DMS153 (cell line): Measurements from ENCODE around the gene XK.
A peak's percentile ranks its signal among the peaks of the same experiment; 100 is the strongest.

Experiments used
- DNase-seq: peaks from one replicate; lab custom pipeline; 2025; lab: John Stamatoyannopoulos, UW

XK gene

DNA sequence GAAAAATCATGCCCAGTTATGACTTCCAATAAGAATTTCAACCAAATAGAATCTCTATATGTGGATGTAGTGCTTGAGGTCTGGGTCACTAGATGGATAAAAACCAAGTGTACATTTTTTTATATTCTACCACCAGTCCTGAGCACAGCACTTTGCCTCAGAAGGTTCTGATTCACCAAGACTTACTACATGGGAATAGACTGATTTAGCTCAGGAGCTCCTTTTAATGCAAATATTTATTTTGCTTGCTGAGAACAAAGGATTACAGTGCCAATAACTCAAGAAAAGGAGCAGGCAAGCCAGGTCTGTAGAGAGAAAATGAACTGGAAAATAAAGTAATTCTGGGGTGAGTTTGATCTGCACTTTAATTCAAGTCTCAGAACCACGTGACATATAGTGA is 6.4 kb upstream of the XK start:
- DNase-seq: no peak

- DNase-seq: no peak
These were observed 5.7 kb upstream of the XK start for GRCh38 chrX:37679888-37680287.

DNA sequence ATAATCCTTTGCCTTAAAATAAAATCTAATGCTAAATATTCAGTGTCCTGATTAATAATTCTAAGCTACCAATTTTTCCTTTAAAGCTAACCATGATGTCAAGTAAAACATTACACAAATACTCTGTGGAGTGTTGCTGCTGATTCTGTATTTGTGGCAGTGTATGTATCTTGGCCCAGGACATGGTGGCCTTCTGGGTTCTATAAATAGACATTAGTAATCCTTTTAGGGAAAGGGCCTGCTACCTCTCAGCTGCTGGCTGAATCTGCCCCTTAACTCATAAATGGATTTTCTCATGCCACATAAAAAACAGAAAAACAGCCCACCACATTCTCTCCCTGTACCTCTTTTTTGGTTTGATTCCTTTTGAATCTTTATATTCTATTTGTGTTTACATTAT is 1.2 kb upstream of the XK start:
- DNase-seq: no peak

- DNase-seq: no peak
These were observed 618 bp upstream of the XK start for GRCh38 chrX:37684973-37685372.

GRCh38 chrX:37686369-37686995 is 891 bp downstream of the XK start:
- no peak for DNase-seq

DNA sequence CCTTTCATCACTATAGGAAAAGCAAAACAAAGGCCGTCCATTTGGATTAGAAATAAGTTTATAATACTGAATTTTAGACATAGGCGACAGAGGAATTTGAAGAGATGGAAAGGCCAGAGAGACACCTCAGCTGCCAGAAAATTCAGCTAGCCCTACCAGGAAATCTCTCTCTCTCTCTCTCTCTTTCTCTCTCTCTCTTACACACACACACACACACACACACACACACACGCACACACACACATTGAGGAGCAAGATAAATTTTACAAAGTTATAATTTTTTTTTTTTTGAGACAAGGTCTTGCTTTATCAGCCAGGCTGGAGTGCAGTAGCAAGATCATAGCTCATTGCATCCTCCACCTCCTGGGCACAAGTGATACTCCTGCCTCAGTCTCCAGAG is 1.4 kb downstream of the XK start:
- DNase-seq: no peak

GRCh38 chrX:37690119-37690518 is 4.5 kb downstream of the XK start:
- DNase-seq: no peak

GRCh38 chrX:37692918-37693317 is 7.3 kb downstream of the XK start:
- DNase-seq: no peak

- DNase-seq: peak; percentile 46
These were observed 11.7 kb downstream of the XK start for GRCh38 chrX:37697169-37697760.

DNA sequence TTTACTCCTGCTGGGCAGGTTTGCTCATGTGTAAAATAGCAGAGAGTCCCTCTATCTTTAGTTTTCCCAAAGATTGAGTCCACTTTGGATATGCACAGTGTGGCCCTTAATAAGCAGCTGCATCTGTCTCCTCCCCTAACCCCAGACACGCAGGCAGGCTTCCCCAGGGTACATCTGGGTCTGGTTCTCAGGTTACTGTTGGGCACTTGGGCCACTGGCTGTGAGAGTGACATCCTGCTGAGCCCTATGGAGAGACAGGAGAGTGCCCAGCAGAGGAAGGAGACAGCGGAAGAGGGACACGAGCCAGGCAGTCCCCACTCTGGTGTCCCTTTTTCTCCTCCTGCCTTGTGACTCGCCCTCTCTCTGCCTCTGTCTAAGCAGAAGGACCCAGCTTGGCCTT is 16.0 kb downstream of the XK start:
- DNase-seq: no peak

DNA sequence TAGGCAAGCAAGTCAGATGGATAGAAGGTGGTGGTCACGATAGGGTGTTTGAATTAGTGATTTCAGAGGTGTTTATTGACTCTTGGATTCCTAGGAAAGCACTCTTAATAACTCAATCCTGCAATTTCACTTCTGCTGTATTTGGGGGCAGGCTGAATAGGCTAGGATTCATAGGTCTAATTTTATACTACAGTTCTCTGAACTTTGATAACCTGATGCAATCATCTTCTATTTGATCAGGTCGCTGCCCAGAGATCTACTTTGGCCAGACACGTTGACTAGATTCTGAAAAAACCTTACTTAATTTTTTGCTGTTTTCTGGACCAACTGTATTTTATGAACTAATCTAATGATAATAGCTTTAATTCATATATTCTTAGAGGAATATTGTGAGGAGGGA is 26.4 kb downstream of the XK start:
- no peak for DNase-seq

GRCh38 chrX:37712458-37712857 is 26.9 kb downstream of the XK start:
- no peak for DNase-seq

DNA sequence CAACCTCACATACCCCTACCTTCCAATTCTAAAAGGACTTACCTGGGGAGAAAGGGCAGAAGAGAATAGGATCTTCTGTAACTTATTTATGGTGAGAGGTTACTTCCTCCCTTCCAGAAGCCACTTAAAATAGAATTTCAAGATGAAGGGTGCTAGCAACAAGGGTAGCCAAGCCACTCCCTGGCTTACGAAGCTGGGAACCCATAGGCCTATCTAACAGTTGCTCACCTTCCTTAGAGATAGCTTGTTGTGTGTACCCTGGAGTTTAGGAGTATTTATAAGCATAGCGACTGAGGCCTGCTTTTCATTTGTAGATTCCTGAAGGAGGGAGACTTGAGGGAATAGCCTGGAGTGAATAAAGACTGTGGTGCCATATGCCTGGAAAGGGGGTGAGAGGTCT is 28.9 kb downstream of the XK start:
- DNase-seq: no peak

- no peak for DNase-seq
These were observed 31.0 kb downstream of the XK start for GRCh38 chrX:37716602-37717001.

DNA sequence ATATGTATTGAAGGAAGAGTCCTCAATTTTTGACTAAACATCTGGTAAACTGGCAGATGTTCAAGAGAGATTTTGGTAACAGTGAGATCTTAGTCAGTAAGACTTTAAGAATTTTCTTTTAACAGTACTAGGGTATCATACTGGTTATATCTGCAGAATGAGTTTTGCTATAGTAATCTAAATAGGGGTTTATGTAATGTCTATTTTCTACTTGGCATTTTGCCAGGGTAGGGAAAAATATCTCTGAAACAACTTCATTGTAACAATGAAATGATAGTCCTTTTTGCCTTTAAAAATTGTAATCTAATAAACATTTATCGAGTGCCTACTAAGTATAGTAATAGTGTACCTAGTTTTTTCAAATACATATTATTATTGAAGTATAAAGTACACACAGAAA is 32.1 kb downstream of the XK start:
- no peak for DNase-seq

DNA sequence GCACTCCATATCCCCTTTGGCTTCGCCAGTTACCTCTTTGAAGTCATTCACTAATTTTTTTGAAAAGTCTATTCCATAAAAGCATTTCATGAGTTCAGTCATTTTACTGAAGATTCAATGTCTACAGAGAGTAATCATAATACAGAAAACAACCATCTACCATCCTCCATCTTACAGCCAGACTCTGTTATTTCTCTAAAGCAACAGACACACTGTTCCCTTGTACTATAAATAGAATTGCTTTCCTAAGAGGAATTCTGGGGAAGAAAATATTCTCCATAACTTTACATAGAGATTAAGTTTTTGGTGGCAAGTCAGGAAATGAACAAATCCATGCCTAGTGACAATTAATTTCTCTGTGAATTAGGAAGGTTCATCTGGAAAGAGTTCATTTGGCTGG is 37.0 kb downstream of the XK start:
- no peak for DNase-seq

- no peak for DNase-seq
These were observed 40.8 kb downstream of the XK start for GRCh38 chrX:37726346-37726745.

DNA sequence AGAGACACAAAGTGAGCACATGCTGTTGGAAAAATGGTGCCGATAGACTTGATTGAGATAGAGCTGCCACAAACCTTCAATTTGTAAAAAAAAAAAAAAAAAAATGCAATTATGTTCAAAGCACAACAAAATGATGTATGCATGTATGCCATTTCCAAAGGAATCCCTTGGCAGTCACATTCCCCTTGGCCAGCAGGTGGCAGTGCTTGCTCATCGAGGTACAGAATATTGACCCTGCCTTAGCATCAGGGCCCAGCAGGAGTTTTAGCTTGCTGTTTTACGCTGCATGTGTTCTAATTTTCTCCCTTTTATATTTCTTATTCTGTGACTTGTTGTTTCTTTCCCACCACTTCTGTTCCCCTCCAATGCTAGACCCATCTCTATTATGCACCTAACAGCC is 59.8 kb downstream of the XK start:
- DNase-seq: no peak

- no peak for DNase-seq
These were observed 60.2 kb downstream of the XK start for GRCh38 chrX:37745835-37746217.

DNA sequence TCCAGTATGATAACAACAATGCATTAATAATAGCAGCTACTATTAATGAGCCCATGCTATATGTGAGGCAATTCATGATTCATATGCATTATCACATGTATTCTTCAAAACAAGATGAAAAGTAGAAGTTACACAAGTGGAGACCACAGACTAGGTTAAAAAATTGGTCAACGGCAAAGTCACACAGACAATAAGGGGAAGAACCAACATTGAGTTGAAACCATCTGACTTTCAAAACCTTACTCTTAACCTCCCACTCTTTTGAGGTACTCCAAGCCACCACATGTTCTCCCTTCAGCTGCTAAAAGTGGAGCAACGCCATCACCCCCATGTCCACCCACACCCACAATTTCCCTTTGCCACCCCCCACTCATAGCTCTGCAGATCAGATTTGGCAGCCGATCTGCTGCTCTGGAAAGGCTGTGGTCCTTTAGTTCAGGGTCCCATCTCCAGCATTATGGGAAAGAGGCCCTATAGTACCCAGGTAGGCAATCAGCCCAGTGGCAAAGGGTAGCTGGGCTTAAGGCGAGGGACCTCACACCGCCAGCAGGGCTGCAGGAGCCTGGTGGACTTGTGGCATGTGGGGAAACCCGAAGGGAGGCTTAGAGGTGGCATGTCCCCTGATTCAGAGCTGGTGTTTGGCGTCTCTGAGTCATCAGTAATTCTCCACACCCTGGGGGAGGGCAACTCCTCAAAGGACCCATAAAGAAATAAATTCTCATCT is 60.8 kb downstream of the XK start:
- no peak for DNase-seq

DNA sequence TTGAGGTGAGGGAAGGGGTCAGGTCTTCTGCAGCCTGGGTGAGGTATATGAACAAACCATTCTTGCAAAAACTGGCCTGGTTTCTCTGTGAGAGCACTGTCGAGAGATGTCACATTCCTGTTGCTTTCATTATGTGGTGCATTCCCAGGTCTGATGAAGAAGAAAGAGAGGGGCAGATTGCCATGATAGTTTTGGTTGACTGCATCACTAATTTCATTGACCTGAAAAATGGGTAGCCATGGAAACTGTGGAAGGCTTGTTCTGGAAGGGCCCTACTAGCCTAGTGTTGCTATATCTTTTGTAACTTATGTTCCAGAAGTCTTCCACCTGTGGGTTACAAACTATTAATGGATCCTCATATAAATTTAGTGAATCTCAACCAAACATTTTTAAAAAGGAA is 61.4 kb downstream of the XK start:
- DNase-seq: no peak

DNA sequence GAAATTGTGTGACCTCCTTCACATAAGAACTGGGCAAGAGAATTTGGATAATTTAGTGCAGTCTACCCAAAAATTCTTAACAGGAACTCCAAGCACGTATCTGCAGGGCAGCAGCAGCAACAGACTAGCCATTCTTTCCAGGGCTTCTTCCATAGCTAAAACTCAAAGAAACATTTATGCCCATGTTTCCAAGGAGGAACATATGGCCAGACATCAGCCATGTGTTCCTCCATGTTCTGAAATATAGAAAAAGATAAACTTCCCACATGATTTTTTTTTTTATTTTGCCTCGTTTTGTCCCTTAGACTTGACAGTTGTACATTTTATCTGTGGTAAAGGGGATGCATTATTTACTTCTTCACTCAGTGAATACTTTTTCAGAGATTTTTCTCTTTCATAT is 66.7 kb downstream of the XK start:
- DNase-seq: no peak

DNA sequence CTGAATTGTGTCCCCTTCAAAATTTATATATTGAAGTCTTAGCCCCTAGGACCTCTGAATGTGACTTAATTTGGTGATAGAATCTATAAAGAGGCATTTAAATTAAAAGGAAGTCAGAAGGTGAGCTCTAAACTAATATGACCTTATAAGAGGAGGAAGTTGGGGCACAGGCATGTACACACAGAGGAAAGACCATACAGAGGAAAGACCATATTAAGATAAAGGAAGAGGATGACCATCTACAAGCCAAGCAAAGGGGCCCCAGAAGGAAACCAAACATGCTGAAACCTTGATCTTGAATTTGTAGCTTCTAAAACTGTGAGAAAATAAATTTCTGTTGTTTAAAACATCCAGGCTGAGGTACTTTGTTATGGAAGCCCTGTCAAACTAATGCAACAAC is 67.3 kb downstream of the XK start:
- no peak for DNase-seq

- no peak for DNase-seq
These were observed 67.8 kb downstream of the XK start for GRCh38 chrX:37753384-37753783.
